Measurements from ENCODE around the gene PPP1R37.

GRCh38 chr19:45128806-45129205 lies 35.8 kb downstream of the PPP1R37 start:
- TF ChIP-seq CTCF (IDR thresholded peaks at IDR 0.05) = no peak
- no peak for TF ChIP-seq POLR2A (IDR thresholded peaks at IDR 0.05)
- no peak for TF ChIP-seq EP300 (IDR thresholded peaks at IDR 0.05)

Measured in tibial nerve (tissue), 4 donors.